WTC11 (cell line): ENCODE results near the gene ZSWIM4. TPM values are rescaled to one million over a fixed set of nuclear protein-coding genes. Genes with fewer than 3 reads are reported as not detected.

ENCODE experiments used
- ATAC-seq: fragments of 200-7000 bp; cut with Tn5 transposase; 2 replicates; pipeline ENCODE4 v1.10.0; 2021; ENCODE audit warnings: mild to moderate bottlenecking, moderate library complexity
- CTCF ChIA-PET: fragments of 300-600 bp; sonication (Branson Sonifier 250); formaldehyde crosslinking; loops from one replicate; lab custom pipeline; 2021; ENCODE audit warnings: antibody characterized with exemption; lab: Charles Lee
- POLR2A ChIA-PET: fragments of 350-600 bp; sonication (Branson Sonifier 250); formaldehyde crosslinking; loops from one replicate; lab custom pipeline; 2021; ENCODE audit warnings: antibody characterized with exemption; lab: Charles Lee
- DNase-seq: peaks from one replicate; pipeline ENCODE4 v3.0.0; 2021; ENCODE audit warnings: low spot score
- H3K27ac Mint-ChIP-seq: 2 replicates; pipeline ENCODE4 v1.8.0; 2021; ENCODE audit warnings: mixed read lengths
- H3K27me3 Mint-ChIP-seq: 2 replicates; pipeline ENCODE4 v1.8.0; 2021; ENCODE audit warnings: low read depth, mild to moderate bottlenecking, moderate library complexity, mixed read lengths
- H3K36me3 Mint-ChIP-seq: 2 replicates; pipeline ENCODE4 v1.8.0; 2021; ENCODE audit warnings: mixed read lengths
- H3K4me1 Mint-ChIP-seq: 2 replicates; pipeline ENCODE4 v1.8.0; 2022; ENCODE audit warnings: mixed read lengths
- H3K4me3 Mint-ChIP-seq: 2 replicates; pipeline ENCODE4 v1.8.0; 2021; ENCODE audit warnings: mild to moderate bottlenecking, moderate library complexity, mixed read lengths
- H3K9me3 Mint-ChIP-seq: 2 replicates; pipeline ENCODE4 v1.8.0; 2021; ENCODE audit warnings: mixed read lengths
- AR ChIP-seq: fragments of 250-450 bp; sonication (Bioruptor Pico); IDR thresholded peaks from 2 replicates; pipeline ENCODE4 v1.9.0; 2021; ENCODE audit warnings: mild to moderate bottlenecking
- ARID4B ChIP-seq: sonication (generic); formaldehyde crosslinking; IDR thresholded peaks from 2 replicates; pipeline ENCODE4 v1.8.0; 2023; ENCODE audit warnings: missing genetic modification reagents, mild to moderate bottlenecking, borderline replicate concordance
- CTCF ChIP-seq: fragments of 200-600 bp; IDR thresholded peaks from 2 replicates; pipeline ENCODE4 v1.8.0; 2022; ENCODE audit warnings: antibody characterized with exemption
- ELF4 ChIP-seq: sonication (generic); formaldehyde crosslinking; IDR thresholded peaks from 2 replicates; pipeline ENCODE4 v1.8.1; 2022; ENCODE audit warnings: low read depth, mild to moderate bottlenecking, moderate library complexity, missing genetic modification reagents
- FOXP1 ChIP-seq: sonication (generic); formaldehyde crosslinking; IDR thresholded peaks from 2 replicates; pipeline ENCODE4 v1.8.0; 2022; ENCODE audit warnings: missing genetic modification reagents, mild to moderate bottlenecking, moderate library complexity, borderline replicate concordance
- MLX ChIP-seq: sonication (generic); formaldehyde crosslinking; IDR thresholded peaks from 2 replicates; pipeline ENCODE4 v1.8.1; 2023; ENCODE audit warnings: mild to moderate bottlenecking, missing genetic modification reagents, moderate library complexity
- NFATC4 ChIP-seq: fragments of 250-450 bp; sonication (Bioruptor Pico); IDR thresholded peaks from 2 replicates; pipeline ENCODE4 v1.9.0; 2021; ENCODE audit warnings: mild to moderate bottlenecking
- NFYB ChIP-seq: sonication (generic); formaldehyde crosslinking; conservative IDR thresholded peaks from 2 replicates; pipeline ENCODE4 v1.8.0; 2022; ENCODE audit warnings: low read depth, missing genetic modification reagents
- NR2C2 ChIP-seq: sonication (generic); formaldehyde crosslinking; IDR thresholded peaks from 2 replicates; pipeline ENCODE4 v1.8.0; 2022; ENCODE audit warnings: mild to moderate bottlenecking, missing genetic modification reagents
- SMAD3 ChIP-seq: sonication (generic); formaldehyde crosslinking; IDR thresholded peaks from 2 replicates; pipeline ENCODE4 v1.8.0; 2022; ENCODE audit warnings: missing genetic modification reagents, mild to moderate bottlenecking, borderline replicate concordance
- STAT6 ChIP-seq: sonication (generic); formaldehyde crosslinking; conservative IDR thresholded peaks from 2 replicates; pipeline ENCODE4 v1.8.1; 2023; ENCODE audit warnings: mild to moderate bottlenecking, low read depth, missing genetic modification reagents, moderate library complexity
- ZBTB21 ChIP-seq: sonication (generic); formaldehyde crosslinking; IDR thresholded peaks from 2 replicates; pipeline ENCODE4 v1.8.1; 2023; ENCODE audit warnings: mild to moderate bottlenecking, missing genetic modification reagents, borderline replicate concordance
- ZBTB43 ChIP-seq: sonication (generic); formaldehyde crosslinking; IDR thresholded peaks from 2 replicates; pipeline ENCODE4 v1.8.1; 2023; ENCODE audit warnings: mild to moderate bottlenecking, missing genetic modification reagents
- ZNF121 ChIP-seq: sonication (generic); formaldehyde crosslinking; IDR thresholded peaks from 2 replicates; pipeline ENCODE4 v1.8.0; 2023; ENCODE audit warnings: missing genetic modification reagents
- ZNF219 ChIP-seq: sonication (generic); formaldehyde crosslinking; IDR thresholded peaks from 2 replicates; pipeline ENCODE4 v1.8.0; 2023; ENCODE audit warnings: missing genetic modification reagents, mild to moderate bottlenecking, borderline replicate concordance
- ZNF317 ChIP-seq: sonication (generic); formaldehyde crosslinking; IDR thresholded peaks from 2 replicates; pipeline ENCODE4 v1.8.1; 2023; ENCODE audit warnings: low read depth, mild to moderate bottlenecking, moderate library complexity, missing genetic modification reagents, borderline replicate concordance
- ZSCAN18 ChIP-seq: fragments of 250-450 bp; sonication (Bioruptor Pico); IDR thresholded peaks from 2 replicates; pipeline ENCODE4 v2.1.2; 2022; ENCODE audit warnings: mild to moderate bottlenecking, moderate library complexity
- total RNA-seq: library from RNA; stranded (reverse); gene quantifications from 3 replicates; pipeline ENCODE4 v1.2.3, GENCODE V29; 2021

The ZSWIM4 gene
- total RNA-seq, 1 experiment from 2014 or later: 33.4 TPM

GRCh38 chr19:13835791-13836723, 40.8 kb downstream of the ZSWIM4 start (continued):
- TF ChIP-seq ARID4B (CRISPR knock-in tag): no peak
- no peak for TF ChIP-seq FOXP1 (CRISPR knock-in tag)
- no peak for TF ChIP-seq NFATC4
- TF ChIP-seq CTCF: no peak
- no peak for TF ChIP-seq NR2C2 (CRISPR knock-in tag)
- TF ChIP-seq AR: no peak
- TF ChIP-seq MLX: no peak

GRCh38 chr19:13838435-13839129, 43.3 kb downstream of the ZSWIM4 start:
- Mint-ChIP-seq H3K36me3 (no peaks in the 10 kb centered on the region), H3K4me3 (no peak overlapping the region), H3K9me3 (no peaks in the 10 kb centered on the region), H3K4me1 (peaks cover 27% of the 10 kb centered on the region), H3K27me3 (no peaks in the 10 kb centered on the region), H3K27ac (no peak overlapping the region)
- POLR2A ChIA-PET: interaction anchor here (0.6 kb wide), 1 partner anchor 34 kb away, joined by 3 read pairs; no protein-coding TSS in a partner anchor
- CTCF ChIA-PET: interaction anchor here (0.6 to 1.5 kb wide), 3 partner anchors 23 to 81 kb away, joined by 3 to 19 read pairs (median 4); no protein-coding TSS in a partner anchor
- ATAC-seq (no peak), DNase-seq (no peak)
- TF ChIP-seq SMAD3 (CRISPR knock-in tag) (no peak), ZBTB21 (CRISPR knock-in tag) (no peak), ZBTB43 (CRISPR knock-in tag) (no peak), NFYB (CRISPR knock-in tag) (no peak), ELF4 (CRISPR knock-in tag) (no peak), ZNF317 (CRISPR knock-in tag) (no peak), ZNF121 (CRISPR knock-in tag) (no peak), STAT6 (CRISPR knock-in tag) (no peak), ZSCAN18 (CRISPR knock-in tag) (no peak), ZNF219 (CRISPR knock-in tag) (no peak)
